GM23338 (cell line): ENCODE measurements around the gene DVL2. TPM values are rescaled to one million over a fixed set of nuclear protein-coding genes. Genes with fewer than 3 reads are reported as not detected.

ENCODE experiments used
- ATAC-seq: fragments of 200-7000 bp; cut with Tn5 transposase; 3 replicates; pipeline ENCODE4 v1.9.1; 2020
- DNase-seq: peaks from one replicate; pipeline ENCODE4 v3.0.0-alpha.2; 2015; ENCODE audit warnings: low spot score
- H2AFZ ChIP-seq: fragments of 200-600 bp; sonication (generic); 2 replicates; pipeline ENCODE4 v1.8.0; 2016; ENCODE audit warnings: antibody characterized with exemption, mild to moderate bottlenecking, moderate library complexity
- H3F3A ChIP-seq: fragments of 200-600 bp; sonication (generic); replicated peaks from 2 replicates; pipeline ENCODE4 v1.8.0; 2017; ENCODE audit warnings: antibody characterized with exemption, mixed run types, low read depth
- H3K27ac ChIP-seq: fragments of 200-600 bp; sonication (generic); 2 replicates; pipeline ENCODE4 v1.6.1; 2016; ENCODE audit warnings: low read depth
- H3K27me3 ChIP-seq: fragments of 200-600 bp; sonication (generic); 2 replicates; pipeline ENCODE4 v1.8.0; 2016; ENCODE audit warnings: mild to moderate bottlenecking, mixed run types, moderate library complexity; ENCODE audit not compliant: insufficient read depth
- H3K36me3 ChIP-seq: fragments of 200-600 bp; sonication (generic); 2 replicates; pipeline ENCODE4 v1.8.0; 2016; ENCODE audit warnings: mild to moderate bottlenecking; ENCODE audit not compliant: insufficient read depth
- H3K4me1 ChIP-seq: fragments of 200-600 bp; sonication (generic); 2 replicates; pipeline ENCODE4 v1.8.0; 2016; ENCODE audit warnings: mild to moderate bottlenecking, moderate library complexity; ENCODE audit not compliant: insufficient read depth
- H3K4me2 ChIP-seq: fragments of 200-600 bp; sonication (generic); 2 replicates; pipeline ENCODE4 v1.7.1; 2017; ENCODE audit warnings: mixed run types
- H3K4me3 ChIP-seq: fragments of 200-600 bp; sonication (generic); 2 replicates; pipeline ENCODE4 v1.6.1; 2016; ENCODE audit warnings: mixed run types
- H3K79me2 ChIP-seq: fragments of 200-600 bp; sonication (generic); replicated peaks from 2 replicates; pipeline ENCODE4 v1.8.0; 2017; ENCODE audit warnings: mild to moderate bottlenecking; ENCODE audit not compliant: insufficient read depth
- H3K9me2 ChIP-seq: fragments of 200-600 bp; sonication (generic); 2 replicates; pipeline ENCODE4 v1.8.0; 2017; ENCODE audit not compliant: insufficient read depth
- H4K20me1 ChIP-seq: fragments of 200-600 bp; sonication (generic); replicated peaks from 2 replicates; pipeline ENCODE4 v1.8.0; 2017; ENCODE audit warnings: mild to moderate bottlenecking; ENCODE audit not compliant: insufficient read depth
- H3K27ac Mint-ChIP-seq: 2 replicates; pipeline ENCODE4 v1.8.0; 2020; ENCODE audit warnings: inconsistent platforms, mild to moderate bottlenecking, moderate library complexity, mixed read lengths
- H3K27me3 Mint-ChIP-seq: 3 replicates; pipeline ENCODE4 v1.8.0; 2022; ENCODE audit warnings: low read depth, mild to moderate bottlenecking, moderate library complexity, mixed read lengths, inconsistent platforms; ENCODE audit not compliant: insufficient read depth, poor library complexity
- H3K36me3 Mint-ChIP-seq: 3 replicates; pipeline ENCODE4 v1.8.0; 2021; ENCODE audit warnings: low read depth, mild to moderate bottlenecking, inconsistent platforms, moderate library complexity, mixed read lengths
- H3K4me1 Mint-ChIP-seq: 3 replicates; pipeline ENCODE4 v1.8.0; 2020; ENCODE audit warnings: mild to moderate bottlenecking, inconsistent platforms, mixed read lengths
- H3K4me3 Mint-ChIP-seq: 3 replicates; pipeline ENCODE4 v1.8.0; 2021; ENCODE audit warnings: moderate library complexity, mild to moderate bottlenecking, inconsistent platforms, mixed read lengths
- H3K9me3 Mint-ChIP-seq: 3 replicates; pipeline ENCODE4 v1.8.0; 2020; ENCODE audit warnings: moderate library complexity, mild to moderate bottlenecking, inconsistent platforms, mixed read lengths
- CREB1 ChIP-seq: fragments of 250-450 bp; sonication (Bioruptor Pico); IDR thresholded peaks from 2 replicates; pipeline ENCODE4 v1.5.0; 2020; ENCODE audit warnings: low read depth, mild to moderate bottlenecking, moderate library complexity
- ETS1 ChIP-seq: IDR thresholded peaks from 2 replicates; pipeline ENCODE4 v1.6.1; 2016; ENCODE audit warnings: antibody characterized with exemption
- EZH2phosphoT487 ChIP-seq: fragments of 200-600 bp; sonication (generic); IDR thresholded peaks from one replicate; pipeline ENCODE4 v1.8.1; 2018; ENCODE audit warnings: antibody characterized with exemption; ENCODE audit not compliant: unreplicated experiment
- JUNB ChIP-seq: IDR thresholded peaks from one replicate; pipeline ENCODE4 v1.6.1; 2016; ENCODE audit warnings: antibody characterized with exemption; ENCODE audit not compliant: unreplicated experiment
- NANOG ChIP-seq: IDR thresholded peaks from 2 replicates; pipeline ENCODE4 v1.6.1; 2016; ENCODE audit warnings: antibody characterized with exemption, borderline replicate concordance
- POLR2AphosphoS5 ChIP-seq: IDR thresholded peaks from 2 replicates; pipeline ENCODE4 v1.6.1; 2016; ENCODE audit warnings: antibody characterized with exemption, low read depth
- REST ChIP-seq: IDR thresholded peaks from one replicate; pipeline ENCODE4 v1.6.1; 2018; ENCODE audit warnings: antibody characterized with exemption; ENCODE audit not compliant: unreplicated experiment
- STAT1 ChIP-seq: IDR thresholded peaks from one replicate; pipeline ENCODE4 v1.6.1; 2016; ENCODE audit warnings: antibody characterized with exemption; ENCODE audit not compliant: unreplicated experiment
- ZNF114 ChIP-seq: fragments of 250-450 bp; sonication (Bioruptor Pico); IDR thresholded peaks from 2 replicates; pipeline ENCODE4 v1.5.0; 2020; ENCODE audit warnings: mild to moderate bottlenecking, moderate library complexity
- ZNF331 ChIP-seq: fragments of 250-450 bp; sonication (Bioruptor Pico); IDR thresholded peaks from 2 replicates; pipeline ENCODE4 v1.5.0; 2020; ENCODE audit warnings: low read depth, mild to moderate bottlenecking, moderate library complexity
- polyA plus RNA-seq: library from polyadenylated mRNA; unstranded; fragments of >200 nt; fragmentation: Nextera tagmentation; extraction: Ambion mirVana; gene quantifications from 2 replicates; pipeline ENCODE4 v1.2.1, GENCODE V29; 2016
- total RNA-seq: library from RNA; depleted of rRNA; stranded (reverse); fragments of >200 nt; shearing (Covaris generic); gene quantifications from 2 replicates; pipeline ENCODE4 v1.2.3, GENCODE V29; 2014
- TF ChIP-seq, protein P1 (sequence below): fragments of 250-450 bp; sonication (Bioruptor Pico); IDR thresholded peaks from 2 replicates; pipeline ENCODE4 v1.5.0; 2020; ENCODE audit warnings: mild to moderate bottlenecking, moderate library complexity
- TF ChIP-seq, protein P2 (sequence below), 2 experiments: fragments of 200-600 bp in 1 of 2; sonication (generic) in 1 of 2; conservative IDR thresholded peaks; 2 replicates each; pipeline versions ENCODE4 v1.5.1 to v1.6.1; 2016 to 2017; ENCODE audit warnings: antibody characterized with exemption in 2 of 2, low read depth in 2 of 2, mild to moderate bottlenecking in 2 of 2, moderate library complexity in 1 of 2

The DVL2 gene
- total and polyA plus RNA-seq, 2 experiments from 2014 or later: 19.7 to 80.6 TPM

- H3K27me3 Mint-ChIP-seq: peaks cover 53% of the 10 kb centered on the region
- no peaks in the 10 kb centered on the region for H3K27me3 ChIP-seq
- no peak overlapping the region for H3K4me3 Mint-ChIP-seq
- H3K36me3 Mint-ChIP-seq: peaks cover 67% of the 10 kb centered on the region
- H2AFZ ChIP-seq: no peak overlapping the region
- H3F3A ChIP-seq: peaks cover 19% of the 10 kb centered on the region
- H3K27ac Mint-ChIP-seq: no peak overlapping the region
- peaks cover 11% of the 10 kb centered on the region; the same call in 1 of the 2 replicates for H3K36me3 ChIP-seq
- no peaks in the 10 kb centered on the region; the same call in 1 of the 2 replicates for H3K79me2 ChIP-seq
- no peak overlapping the region for H3K27ac ChIP-seq
- ATAC-seq: no peak
- peaks cover 29% of the 10 kb centered on the region for H3K4me1 Mint-ChIP-seq
- no peak overlapping the region for H3K4me2 ChIP-seq
- peaks cover 29% of the 10 kb centered on the region for H4K20me1 ChIP-seq
- no peaks in the 10 kb centered on the region; the same call in 2 of the 3 replicates for H3K9me3 Mint-ChIP-seq
- no peaks in the 10 kb centered on the region for H3K9me2 ChIP-seq
- TF ChIP-seq POLR2AphosphoS5 (no peak), NANOG (no peak), ETS1 (no peak), REST (no peak), CREB1 (no peak), EZH2phosphoT487 (no peak), STAT1 (no peak), ZNF114 (CRISPR knock-in tag) (no peak), JUNB (no peak), ZNF331 (CRISPR knock-in tag) (no peak)
- TF ChIP-seq, protein P1, sequence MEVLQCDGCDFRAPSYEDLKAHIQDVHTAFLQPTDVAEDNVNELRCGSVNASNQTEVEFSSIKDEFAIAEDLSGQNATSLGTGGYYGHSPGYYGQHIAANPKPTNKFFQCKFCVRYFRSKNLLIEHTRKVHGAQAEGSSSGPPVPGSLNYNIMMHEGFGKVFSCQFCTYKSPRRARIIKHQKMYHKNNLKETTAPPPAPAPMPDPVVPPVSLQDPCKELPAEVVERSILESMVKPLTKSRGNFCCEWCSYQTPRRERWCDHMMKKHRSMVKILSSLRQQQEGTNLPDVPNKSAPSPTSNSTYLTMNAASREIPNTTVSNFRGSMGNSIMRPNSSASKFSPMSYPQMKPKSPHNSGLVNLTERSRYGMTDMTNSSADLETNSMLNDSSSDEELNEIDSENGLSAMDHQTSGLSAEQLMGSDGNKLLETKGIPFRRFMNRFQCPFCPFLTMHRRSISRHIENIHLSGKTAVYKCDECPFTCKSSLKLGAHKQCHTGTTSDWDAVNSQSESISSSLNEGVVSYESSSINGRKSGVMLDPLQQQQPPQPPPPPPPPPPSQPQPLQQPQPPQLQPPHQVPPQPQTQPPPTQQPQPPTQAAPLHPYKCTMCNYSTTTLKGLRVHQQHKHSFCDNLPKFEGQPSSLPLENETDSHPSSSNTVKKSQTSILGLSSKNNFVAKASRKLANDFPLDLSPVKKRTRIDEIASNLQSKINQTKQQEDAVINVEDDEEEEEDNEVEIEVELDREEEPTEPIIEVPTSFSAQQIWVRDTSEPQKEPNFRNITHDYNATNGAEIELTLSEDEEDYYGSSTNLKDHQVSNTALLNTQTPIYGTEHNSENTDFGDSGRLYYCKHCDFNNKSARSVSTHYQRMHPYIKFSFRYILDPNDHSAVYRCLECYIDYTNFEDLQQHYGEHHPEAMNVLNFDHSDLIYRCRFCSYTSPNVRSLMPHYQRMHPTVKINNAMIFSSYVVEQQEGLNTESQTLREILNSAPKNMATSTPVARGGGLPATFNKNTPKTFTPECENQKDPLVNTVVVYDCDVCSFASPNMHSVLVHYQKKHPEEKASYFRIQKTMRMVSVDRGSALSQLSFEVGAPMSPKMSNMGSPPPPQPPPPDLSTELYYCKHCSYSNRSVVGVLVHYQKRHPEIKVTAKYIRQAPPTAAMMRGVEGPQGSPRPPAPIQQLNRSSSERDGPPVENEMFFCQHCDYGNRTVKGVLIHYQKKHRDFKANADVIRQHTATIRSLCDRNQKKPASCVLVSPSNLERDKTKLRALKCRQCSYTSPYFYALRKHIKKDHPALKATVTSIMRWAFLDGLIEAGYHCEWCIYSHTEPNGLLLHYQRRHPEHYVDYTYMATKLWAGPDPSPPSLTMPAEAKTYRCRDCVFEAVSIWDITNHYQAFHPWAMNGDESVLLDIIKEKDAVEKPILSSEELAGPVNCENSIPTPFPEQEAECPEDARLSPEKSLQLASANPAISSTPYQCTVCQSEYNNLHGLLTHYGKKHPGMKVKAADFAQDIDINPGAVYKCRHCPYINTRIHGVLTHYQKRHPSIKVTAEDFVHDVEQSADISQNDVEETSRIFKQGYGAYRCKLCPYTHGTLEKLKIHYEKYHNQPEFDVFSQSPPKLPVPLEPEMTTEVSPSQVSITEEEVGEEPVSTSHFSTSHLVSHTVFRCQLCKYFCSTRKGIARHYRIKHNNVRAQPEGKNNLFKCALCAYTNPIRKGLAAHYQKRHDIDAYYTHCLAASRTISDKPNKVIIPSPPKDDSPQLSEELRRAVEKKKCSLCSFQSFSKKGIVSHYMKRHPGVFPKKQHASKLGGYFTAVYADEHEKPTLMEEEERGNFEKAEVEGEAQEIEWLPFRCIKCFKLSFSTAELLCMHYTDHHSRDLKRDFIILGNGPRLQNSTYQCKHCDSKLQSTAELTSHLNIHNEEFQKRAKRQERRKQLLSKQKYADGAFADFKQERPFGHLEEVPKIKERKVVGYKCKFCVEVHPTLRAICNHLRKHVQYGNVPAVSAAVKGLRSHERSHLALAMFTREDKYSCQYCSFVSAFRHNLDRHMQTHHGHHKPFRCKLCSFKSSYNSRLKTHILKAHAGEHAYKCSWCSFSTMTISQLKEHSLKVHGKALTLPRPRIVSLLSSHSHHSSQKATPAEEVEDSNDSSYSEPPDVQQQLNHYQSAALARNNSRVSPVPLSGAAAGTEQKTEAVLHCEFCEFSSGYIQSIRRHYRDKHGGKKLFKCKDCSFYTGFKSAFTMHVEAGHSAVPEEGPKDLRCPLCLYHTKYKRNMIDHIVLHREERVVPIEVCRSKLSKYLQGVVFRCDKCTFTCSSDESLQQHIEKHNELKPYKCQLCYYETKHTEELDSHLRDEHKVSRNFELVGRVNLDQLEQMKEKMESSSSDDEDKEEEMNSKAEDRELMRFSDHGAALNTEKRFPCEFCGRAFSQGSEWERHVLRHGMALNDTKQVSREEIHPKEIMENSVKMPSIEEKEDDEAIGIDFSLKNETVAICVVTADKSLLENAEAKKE (CRISPR knock-in tag): no peak
- TF ChIP-seq, protein P2, sequence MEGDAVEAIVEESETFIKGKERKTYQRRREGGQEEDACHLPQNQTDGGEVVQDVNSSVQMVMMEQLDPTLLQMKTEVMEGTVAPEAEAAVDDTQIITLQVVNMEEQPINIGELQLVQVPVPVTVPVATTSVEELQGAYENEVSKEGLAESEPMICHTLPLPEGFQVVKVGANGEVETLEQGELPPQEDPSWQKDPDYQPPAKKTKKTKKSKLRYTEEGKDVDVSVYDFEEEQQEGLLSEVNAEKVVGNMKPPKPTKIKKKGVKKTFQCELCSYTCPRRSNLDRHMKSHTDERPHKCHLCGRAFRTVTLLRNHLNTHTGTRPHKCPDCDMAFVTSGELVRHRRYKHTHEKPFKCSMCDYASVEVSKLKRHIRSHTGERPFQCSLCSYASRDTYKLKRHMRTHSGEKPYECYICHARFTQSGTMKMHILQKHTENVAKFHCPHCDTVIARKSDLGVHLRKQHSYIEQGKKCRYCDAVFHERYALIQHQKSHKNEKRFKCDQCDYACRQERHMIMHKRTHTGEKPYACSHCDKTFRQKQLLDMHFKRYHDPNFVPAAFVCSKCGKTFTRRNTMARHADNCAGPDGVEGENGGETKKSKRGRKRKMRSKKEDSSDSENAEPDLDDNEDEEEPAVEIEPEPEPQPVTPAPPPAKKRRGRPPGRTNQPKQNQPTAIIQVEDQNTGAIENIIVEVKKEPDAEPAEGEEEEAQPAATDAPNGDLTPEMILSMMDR (conservative IDR thresholded peaks at IDR 0.05; ENCODE audit: low read depth in 2 of 2): no peak
- H3K4me1 ChIP-seq: peaks cover 24% of the 10 kb centered on the region
- H3K4me3 ChIP-seq: no peak overlapping the region
- DNase-seq: no peak
Observed at GRCh38 chr17:7222972-7223292, 11.4 kb downstream of the DVL2 start.
